Upper lobe of left lung (tissue), 6 donors: ENCODE data around the gene CD7. TPM values are rescaled to one million over a fixed set of nuclear protein-coding genes. Genes with fewer than 3 reads are reported as not detected.

Experiments
- ATAC-seq, 2 donors: fragments of 200-7000 bp; cut with Tn5 transposase; one replicate each; pipeline ENCODE4 v1.9.1; 2022; ENCODE audit warnings: mild to moderate bottlenecking in 2 of 2, moderate library complexity in 2 of 2; ENCODE audit not compliant: low FRiP score in 2 of 2
- DNase-seq, 2 donors: peaks; one replicate each; pipeline ENCODE4 v3.0.0-alpha.2; 2019 to 2020
- H3K27ac ChIP-seq, 4 donors: fragments of 200-600 bp; sonication (generic); one replicate each; pipeline ENCODE4 v1.5.1; 2016 to 2019
- H3K27me3 ChIP-seq, 4 donors: fragments of 200-600 bp; sonication (generic); one replicate each; pipeline ENCODE4 v1.5.1; 2017 to 2019
- H3K36me3 ChIP-seq, 4 donors: fragments of 200-600 bp; sonication (generic); one replicate each; pipeline ENCODE4 v1.5.1; 2016 to 2019
- H3K4me1 ChIP-seq, 4 donors: fragments of 200-600 bp; sonication (generic); one replicate each; pipeline ENCODE4 v1.5.1; 2018 to 2019
- H3K4me3 ChIP-seq, 4 donors: fragments of 200-600 bp; sonication (generic); one replicate each; pipeline ENCODE4 v1.5.1; 2017 to 2019; ENCODE audit warnings: mild to moderate bottlenecking in 2 of 4, moderate library complexity in 1 of 4
- H3K9me3 ChIP-seq, 4 donors: fragments of 200-600 bp; sonication (generic); one replicate each; pipeline ENCODE4 v1.5.1; 2018 to 2019
- CTCF ChIP-seq, 6 experiments: fragments of 450-650 bp in 4 of 6; fragments of 200-600 bp in 2 of 6; sonication (generic) in 2 of 6; IDR thresholded peaks; one replicate each; pipeline ENCODE4 v1.5.1; 2016 to 2019; ENCODE audit warnings: antibody characterized with exemption in 6 of 6
- EP300 ChIP-seq, 4 donors: sonication (generic); formaldehyde crosslinking; IDR thresholded peaks; one replicate each; pipeline ENCODE4 v1.5.1; 2017; ENCODE audit warnings: antibody characterized with exemption in 4 of 4, control low read depth in 2 of 4
- POLR2A ChIP-seq, 4 donors: fragments of 450-650 bp; IDR thresholded peaks; one replicate each; pipeline ENCODE4 v1.5.1; 2016 to 2017; ENCODE audit warnings: antibody characterized with exemption in 4 of 4, mild to moderate bottlenecking in 2 of 4
- POLR2AphosphoS5 ChIP-seq, 2 donors: sonication (generic); formaldehyde crosslinking; IDR thresholded peaks; one replicate each; pipeline ENCODE4 v1.5.1; 2017; ENCODE audit warnings: antibody characterized with exemption in 2 of 2
- WGBS, 2 donors: methylation state at CpG; one replicate each; pipeline ENCODE4 v1.1.5; 2017 to 2018; 5-methylcytosine and 5-hydroxymethylcytosine counted together
- total RNA-seq, 6 donors: library from RNA; depleted of rRNA in 4 of 6; stranded (reverse); fragments of >200 nt in 4 of 6; gene quantifications; one replicate each; pipeline versions ENCODE4 v1.1.0 to v1.2.1, GENCODE V29; 2016 to 2021
- donor health status: DM: no; HTN: no; CAD: no; lungs with moderate emphysema.
- donor health status: DM: no; HTN: yes; CAD: no; lungs with severe emphysema.

The CD7 gene
- total RNA-seq, 6 donors from 2014 or later = 5.2 to 24.7 (median 7.6) TPM

- H3K27ac ChIP-seq = no peak within 1 kb of the TSS
- H3K4me3 ChIP-seq = no peak within 1 kb of the TSS
- DNase-seq = no peak
- TF ChIP-seq POLR2A (IDR thresholded peaks at IDR 0.05) (no peak), POLR2AphosphoS5 (IDR thresholded peaks at IDR 0.05) (no peak), EP300 (IDR thresholded peaks at IDR 0.05) (no peak), CTCF (IDR thresholded peaks at IDR 0.05) (no peak)
- 74 to 75% methylated on average over 21 of the region's 21 CpGs for WGBS, 2 donors
- no peak for ATAC-seq
- H3K27me3 ChIP-seq = no peaks in the 10 kb centered on the region
- no peaks in the 10 kb centered on the region for H3K36me3 ChIP-seq
- no peaks in the 10 kb centered on the region for H3K9me3 ChIP-seq
- peaks cover 0 to 12% (median 1%) of the 10 kb centered on the region in 4 donors for H3K4me1 ChIP-seq
Measured at GRCh38 chr17:82358465-82359350, 41.3 kb upstream of the CD7 start, which contains the start of gene TEX19. TSS of gene TEX19 (plus strand) at chr17:82359247. CDS start at chr17:82362151, 2,904 bp downstream.

GRCh38 chr17:82357394-82357793, 40.0 kb upstream of the CD7 start:
- H3K36me3 ChIP-seq = no peaks in the 10 kb centered on the region
- H3K27me3 ChIP-seq = no peaks in the 10 kb centered on the region
- H3K9me3 ChIP-seq = no peaks in the 10 kb centered on the region
- WGBS, 2 donors = 64% methylated on average over 2 of the region's 2 CpGs; no CpG with 5 or more reads in 1 of the 2 donors
- DNase-seq = no peak
- peak overlapping the region in 1 of 4 donors; percentile 56 for H3K27ac ChIP-seq
- TF ChIP-seq CTCF (IDR thresholded peaks at IDR 0.05) = no peak
- peaks cover 0 to 12% (median 1%) of the 10 kb centered on the region in 4 donors for H3K4me1 ChIP-seq
- no peak overlapping the region for H3K4me3 ChIP-seq
- ATAC-seq = no peak

GRCh38 chr17:82356845-82357355, 39.5 kb upstream of the CD7 start:
- DNase-seq (no peak), ATAC-seq (peak; percentile 39 to 83)
- 70 to 72% methylated on average over 4 to 13 of the region's 20 CpGs for WGBS, 2 donors
- H3K9me3 ChIP-seq = no peaks in the 10 kb centered on the region
- peaks cover 0 to 12% (median 3%) of the 10 kb centered on the region in 4 donors for H3K4me1 ChIP-seq
- H3K36me3 ChIP-seq = no peaks in the 10 kb centered on the region
- peak overlapping the region; percentile 4 to 74 (median 56) for H3K27ac ChIP-seq
- H3K4me3 ChIP-seq = peak overlapping the region in 1 of 4 donors; percentile 31
- no peaks in the 10 kb centered on the region for H3K27me3 ChIP-seq
- TF ChIP-seq EP300 (IDR thresholded peaks at IDR 0.05) = no peak
- TF ChIP-seq POLR2A (IDR thresholded peaks at IDR 0.05) = peak in 2 of 4 donors; percentile 32 to 53

GRCh38 chr17:82355770-82356427, 38.5 kb upstream of the CD7 start:
- peak in 1 of 2 donors; percentile 67 for DNase-seq
- H3K36me3 ChIP-seq = no peaks in the 10 kb centered on the region
- TF ChIP-seq POLR2AphosphoS5 (IDR thresholded peaks at IDR 0.05) = no peak
- H3K27me3 ChIP-seq = no peaks in the 10 kb centered on the region
- H3K4me1 ChIP-seq = peaks cover 0 to 12% (median 6%) of the 10 kb centered on the region in 4 donors
- H3K4me3 ChIP-seq = peak overlapping the region in 1 of 4 donors; percentile 31
- peak; percentile 18 to 87 for ATAC-seq
- no peaks in the 10 kb centered on the region for H3K9me3 ChIP-seq
- peak overlapping the region; percentile 4 to 74 (median 56) for H3K27ac ChIP-seq
- WGBS, 2 donors = 70 to 85% methylated on average over 10 to 11 of the region's 11 CpGs

GRCh38 chr17:82354804-82355308, 37.4 kb upstream of the CD7 start:
- Histone ChIP-seq H3K4me3 (no peak overlapping the region), H3K27me3 (no peaks in the 10 kb centered on the region), H3K9me3 (no peaks in the 10 kb centered on the region), H3K27ac (no peak overlapping the region), H3K4me1 (peaks cover 0 to 12% (median 6%) of the 10 kb centered on the region in 4 donors), H3K36me3 (no peaks in the 10 kb centered on the region)
- no peak for ATAC-seq
- 81 to 82% methylated on average over 7 of the region's 7 CpGs for WGBS, 2 donors
- no peak for DNase-seq
- TF ChIP-seq EP300 (IDR thresholded peaks at IDR 0.05) (no peak), POLR2A (IDR thresholded peaks at IDR 0.05) (no peak), CTCF (IDR thresholded peaks at IDR 0.05) (no peak), POLR2AphosphoS5 (IDR thresholded peaks at IDR 0.05) (no peak)
